NCI-H82 treated with DMSO at 0.1 percent for 48 hours (cell line): ENCODE results near the gene E2F7.
A peak's percentile ranks its signal among the peaks of the same experiment; 100 is the strongest.
"Not testable (repeated sequence)": the region's sequence is repeated elsewhere in the genome, so short reads cannot be mapped to it uniquely, and the experiment has no call there.

Source experiments
- DNase-seq: peaks from one replicate; lab custom pipeline; 2025; ENCODE audit not compliant: unreplicated experiment; lab: John Stamatoyannopoulos, UW

E2F7 gene, protein sequence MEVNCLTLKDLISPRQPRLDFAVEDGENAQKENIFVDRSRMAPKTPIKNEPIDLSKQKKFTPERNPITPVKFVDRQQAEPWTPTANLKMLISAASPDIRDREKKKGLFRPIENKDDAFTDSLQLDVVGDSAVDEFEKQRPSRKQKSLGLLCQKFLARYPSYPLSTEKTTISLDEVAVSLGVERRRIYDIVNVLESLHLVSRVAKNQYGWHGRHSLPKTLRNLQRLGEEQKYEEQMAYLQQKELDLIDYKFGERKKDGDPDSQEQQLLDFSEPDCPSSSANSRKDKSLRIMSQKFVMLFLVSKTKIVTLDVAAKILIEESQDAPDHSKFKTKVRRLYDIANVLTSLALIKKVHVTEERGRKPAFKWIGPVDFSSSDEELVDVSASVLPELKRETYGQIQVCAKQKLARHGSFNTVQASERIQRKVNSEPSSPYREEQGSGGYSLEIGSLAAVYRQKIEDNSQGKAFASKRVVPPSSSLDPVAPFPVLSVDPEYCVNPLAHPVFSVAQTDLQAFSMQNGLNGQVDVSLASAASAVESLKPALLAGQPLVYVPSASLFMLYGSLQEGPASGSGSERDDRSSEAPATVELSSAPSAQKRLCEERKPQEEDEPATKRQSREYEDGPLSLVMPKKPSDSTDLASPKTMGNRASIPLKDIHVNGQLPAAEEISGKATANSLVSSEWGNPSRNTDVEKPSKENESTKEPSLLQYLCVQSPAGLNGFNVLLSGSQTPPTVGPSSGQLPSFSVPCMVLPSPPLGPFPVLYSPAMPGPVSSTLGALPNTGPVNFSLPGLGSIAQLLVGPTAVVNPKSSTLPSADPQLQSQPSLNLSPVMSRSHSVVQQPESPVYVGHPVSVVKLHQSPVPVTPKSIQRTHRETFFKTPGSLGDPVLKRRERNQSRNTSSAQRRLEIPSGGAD

DNA sequence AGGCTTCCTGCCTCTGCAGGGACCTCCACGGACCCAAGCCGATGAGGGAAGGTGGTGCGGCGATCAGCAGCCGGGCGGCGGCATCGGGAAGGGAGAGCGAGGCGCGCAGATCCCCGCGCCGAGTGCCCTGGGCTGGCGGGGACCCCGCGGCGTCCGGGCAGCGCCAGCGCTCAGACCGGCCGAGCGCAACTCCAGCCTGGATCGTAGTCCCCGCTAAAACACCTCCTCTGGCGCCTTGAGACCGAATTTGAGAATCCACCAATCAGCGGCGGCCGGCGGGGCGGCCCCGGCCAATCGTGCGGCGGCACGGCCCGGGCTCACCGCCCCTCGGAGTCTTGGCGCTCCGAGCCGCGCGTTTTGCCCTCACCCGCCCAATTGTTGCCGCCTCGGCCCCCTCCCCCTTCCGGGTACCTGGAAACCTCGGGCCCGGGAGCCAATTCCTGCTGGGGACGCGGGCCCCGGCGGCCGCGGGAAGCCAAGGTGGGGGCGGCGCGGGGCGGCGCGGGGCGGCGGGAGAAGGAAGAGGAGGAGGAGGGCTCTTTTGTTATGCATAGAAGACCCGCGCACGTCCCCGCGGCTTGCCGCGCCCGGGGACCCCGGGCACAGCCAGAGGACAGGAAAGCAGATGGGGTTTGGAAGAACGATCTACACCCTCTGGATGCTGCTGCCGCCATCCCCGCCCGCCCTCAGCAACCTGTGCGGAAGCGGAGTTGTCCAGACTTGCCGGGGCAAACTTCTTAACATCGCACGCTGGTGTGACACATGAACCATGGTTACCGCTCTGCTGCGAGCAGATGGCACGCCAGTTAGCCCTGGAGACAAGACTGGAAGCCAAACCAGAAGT lies at the start of gene E2F7:
TSS of gene E2F7 (minus strand) at position 209 of the 844 bp plus-strand sequence. CDS start 934 bp downstream, outside the sequence.
- peak; percentile 80 for DNase-seq

DNA sequence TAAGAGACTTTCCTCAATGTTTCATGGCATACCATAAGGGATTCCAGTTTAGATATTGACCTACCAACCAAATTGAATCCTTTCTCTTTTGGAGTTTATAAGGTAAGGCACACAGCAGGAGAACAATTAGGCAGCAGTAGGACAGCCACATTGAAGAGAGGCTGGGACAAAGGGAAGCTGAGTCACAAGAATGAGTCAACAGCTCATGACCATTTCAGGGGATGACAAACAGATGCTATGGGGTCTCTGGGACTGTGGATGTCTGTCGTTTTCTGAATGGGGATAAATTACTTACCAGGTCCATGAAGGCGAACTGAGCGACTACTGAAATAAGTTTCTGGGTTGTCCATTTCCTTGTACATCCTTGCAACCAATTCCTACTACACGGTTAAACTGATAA lies 48.6 kb upstream of the E2F7 start:
- no peak for DNase-seq

DNA sequence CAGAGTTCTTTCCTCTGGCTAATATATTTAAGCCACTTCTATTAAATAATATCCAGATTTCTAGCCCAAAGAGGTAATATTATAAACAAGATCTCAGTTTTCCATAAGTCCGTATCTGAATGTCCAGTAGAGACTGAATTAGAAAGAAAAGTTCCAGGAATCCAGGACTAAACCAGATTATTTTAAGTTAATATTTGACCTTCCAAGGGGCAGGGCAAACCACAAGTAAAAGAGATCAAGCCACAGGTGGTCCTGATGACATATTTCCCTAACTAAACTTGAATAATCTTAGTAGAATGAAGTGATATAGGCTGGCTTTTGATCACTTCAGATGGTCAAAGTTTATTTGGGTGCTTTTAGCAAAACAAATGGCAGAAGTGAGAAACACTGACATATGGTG lies 43.3 kb upstream of the E2F7 start:
- no peak for DNase-seq

DNA sequence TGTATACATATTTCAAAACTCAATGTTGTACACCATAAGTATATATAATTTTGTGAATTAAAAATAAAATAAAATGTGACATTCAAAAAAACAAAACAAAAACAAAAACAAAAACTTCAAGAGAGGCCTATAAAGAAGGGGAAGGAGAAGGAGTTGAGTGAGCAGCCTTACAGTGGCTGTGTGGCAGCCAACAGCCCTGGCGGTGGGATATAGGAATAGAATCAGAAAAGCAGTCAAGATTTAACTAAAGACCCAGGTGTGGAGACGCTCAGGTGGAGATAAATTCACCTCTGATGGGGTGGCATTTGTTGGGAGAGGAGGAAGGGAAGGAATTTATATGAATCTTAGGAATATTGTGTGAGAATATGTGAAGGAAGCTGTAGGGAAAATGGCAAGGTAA lies 41.8 kb upstream of the E2F7 start:
- DNase-seq, result no peak

DNA sequence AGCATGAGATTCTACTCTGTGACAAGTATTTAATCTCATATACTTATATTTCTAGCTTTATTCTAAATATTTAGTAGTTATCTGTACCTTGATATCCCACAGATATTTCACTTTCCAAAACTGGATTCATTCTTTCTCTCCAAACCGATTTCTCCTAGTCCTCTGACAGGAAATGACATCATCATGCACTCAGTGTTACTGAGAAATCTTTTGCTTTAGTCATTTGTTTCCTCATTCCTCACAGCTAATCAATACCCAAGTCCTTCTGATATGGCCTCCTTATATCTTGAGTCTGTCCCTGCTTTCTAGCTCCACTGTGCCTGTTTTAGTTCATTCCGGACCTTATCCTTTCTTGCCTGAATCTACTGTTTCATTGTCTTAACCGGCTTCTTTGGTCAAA lies 39.4 kb upstream of the E2F7 start:
- DNase-seq, result no peak

DNA sequence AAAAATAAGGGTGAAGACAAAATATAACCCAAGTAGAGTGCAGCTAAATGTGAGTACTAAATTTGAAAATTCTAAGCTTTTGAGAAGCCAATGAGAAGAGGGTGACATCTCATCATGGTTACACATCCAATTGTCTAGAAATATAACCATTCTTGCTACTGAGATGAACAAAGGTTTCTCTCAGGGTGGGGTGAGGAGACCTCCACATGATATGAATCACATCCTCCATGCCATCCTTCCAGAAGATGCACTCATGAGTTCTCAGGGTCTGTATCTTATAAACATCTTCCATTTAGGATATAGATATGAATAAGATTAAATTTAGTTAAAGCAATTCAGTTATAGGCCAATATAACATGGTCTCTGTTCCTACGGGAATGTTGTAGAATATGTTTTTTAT lies 38.9 kb upstream of the E2F7 start:
- no peak for DNase-seq

DNA sequence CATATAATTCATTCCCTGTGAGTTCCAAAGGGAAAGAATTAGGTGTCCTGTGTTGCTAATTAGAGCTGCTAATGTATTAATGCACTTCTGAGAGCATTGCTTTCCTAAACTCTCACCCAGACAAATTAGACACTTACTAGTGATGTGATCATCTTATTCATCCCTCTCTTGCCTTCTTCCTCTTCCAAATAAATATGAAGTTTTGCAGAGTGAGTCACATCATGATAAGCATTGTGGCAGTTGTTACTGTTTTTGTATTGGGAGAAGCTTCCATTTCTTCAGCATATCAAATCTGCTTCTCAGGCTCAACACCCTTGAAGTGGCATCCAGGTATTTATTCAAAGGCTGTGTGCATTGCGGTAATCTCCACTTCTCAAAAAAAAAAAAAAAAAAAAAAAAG lies 37.3 kb upstream of the E2F7 start:
- no peak for DNase-seq

DNA sequence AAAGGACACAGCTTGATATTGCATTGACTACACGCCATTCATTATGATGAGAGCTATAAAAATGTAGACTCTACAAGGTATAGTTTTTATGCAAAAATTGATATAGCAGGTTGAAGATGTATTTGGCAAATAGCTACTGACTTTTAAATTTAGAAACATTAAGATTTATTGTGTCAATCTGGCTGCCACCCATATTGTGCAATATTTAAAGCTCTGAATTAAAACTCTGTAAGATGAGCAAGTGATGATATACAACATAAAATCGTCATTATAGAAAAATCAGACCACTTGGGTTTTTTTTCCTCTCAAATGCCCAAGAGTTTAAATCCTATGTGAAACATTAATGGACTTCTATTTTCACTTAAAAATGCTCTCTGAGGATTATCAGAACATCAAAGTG lies 36.8 kb upstream of the E2F7 start:
- no peak for DNase-seq

DNA sequence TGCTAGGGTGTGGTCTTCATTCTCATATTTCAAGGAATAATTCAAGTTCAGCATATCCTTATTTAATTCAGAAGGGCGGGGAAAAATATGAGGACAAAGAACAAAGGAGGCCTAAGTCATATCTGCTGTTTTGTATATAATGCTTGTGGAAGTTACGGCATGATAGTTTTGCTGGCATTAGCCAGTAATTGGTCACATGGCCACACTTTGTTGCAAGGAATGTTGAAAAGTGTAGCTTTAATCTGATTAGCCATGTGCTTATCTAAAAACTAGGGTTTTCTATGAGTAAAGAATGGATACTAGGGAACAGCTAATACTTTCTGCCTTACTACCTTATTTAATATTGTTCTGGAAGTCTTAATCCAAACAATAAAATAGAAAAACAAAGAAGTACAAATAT lies 34.4 kb upstream of the E2F7 start:
- DNase-seq, result no peak

DNA sequence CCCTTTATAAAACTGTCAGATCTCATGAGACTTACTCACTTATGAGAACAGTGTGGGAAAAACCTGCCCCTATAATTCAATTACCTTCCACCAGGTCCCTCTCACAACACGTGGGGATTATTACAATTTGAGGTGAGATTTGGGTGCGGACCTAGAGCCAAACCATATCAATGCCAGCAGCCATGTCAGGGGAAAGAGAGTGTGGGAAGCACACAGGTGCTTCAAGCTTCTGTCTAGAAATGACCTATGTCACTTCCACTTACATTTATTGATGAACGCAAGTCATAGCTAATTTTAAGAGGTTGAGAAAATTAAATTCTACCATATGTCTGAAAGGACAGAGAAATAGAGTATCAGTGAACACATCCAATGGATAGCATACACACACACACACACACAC lies 32.5 kb upstream of the E2F7 start:
- DNase-seq, result no peak

DNA sequence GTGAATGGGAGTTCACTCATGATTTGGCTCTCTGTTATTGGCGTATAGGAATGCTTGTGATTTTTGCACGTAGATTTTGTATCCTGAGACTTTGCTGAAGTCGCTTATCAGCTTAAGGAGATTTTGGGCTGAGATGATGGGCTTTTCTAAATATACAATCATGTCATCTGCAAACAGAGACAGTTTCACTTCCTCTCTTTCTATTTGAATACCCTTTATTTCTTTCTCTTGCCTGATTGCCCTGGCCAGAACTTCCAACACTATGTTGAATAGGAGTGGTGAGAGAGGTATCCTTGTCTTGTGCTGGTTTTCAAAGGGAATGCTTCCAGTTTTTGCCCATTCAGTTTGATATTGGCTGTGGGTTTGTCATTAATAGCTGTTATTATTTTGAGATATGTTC lies 26.9 kb upstream of the E2F7 start:
- DNase-seq, result not testable (repeated sequence)

DNA sequence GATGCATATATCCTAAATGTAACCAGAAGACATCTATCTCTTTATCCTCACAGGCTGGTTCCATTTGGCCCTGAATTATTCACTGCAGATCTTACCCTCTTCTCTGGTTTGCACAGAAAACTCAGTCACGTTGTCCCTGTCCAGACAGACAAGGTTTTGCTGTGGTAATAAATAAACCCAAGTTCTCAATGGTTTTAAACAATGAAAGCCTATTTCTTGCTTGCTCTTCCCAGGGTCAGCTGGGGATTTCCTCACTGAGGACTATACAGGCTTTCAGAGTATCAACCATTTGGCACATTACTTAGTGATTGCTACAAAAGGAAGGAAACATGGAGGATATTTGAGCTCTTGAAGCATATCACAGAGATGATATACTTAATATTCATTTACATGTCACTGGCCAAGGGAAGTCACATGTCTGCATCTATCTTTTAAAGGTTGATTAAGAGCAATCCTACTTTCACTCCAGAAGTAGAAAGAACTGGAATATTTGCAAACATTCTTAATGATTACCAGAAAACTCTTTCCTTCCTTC lies 24.4 kb upstream of the E2F7 start:
- DNase-seq, result no peak

DNA sequence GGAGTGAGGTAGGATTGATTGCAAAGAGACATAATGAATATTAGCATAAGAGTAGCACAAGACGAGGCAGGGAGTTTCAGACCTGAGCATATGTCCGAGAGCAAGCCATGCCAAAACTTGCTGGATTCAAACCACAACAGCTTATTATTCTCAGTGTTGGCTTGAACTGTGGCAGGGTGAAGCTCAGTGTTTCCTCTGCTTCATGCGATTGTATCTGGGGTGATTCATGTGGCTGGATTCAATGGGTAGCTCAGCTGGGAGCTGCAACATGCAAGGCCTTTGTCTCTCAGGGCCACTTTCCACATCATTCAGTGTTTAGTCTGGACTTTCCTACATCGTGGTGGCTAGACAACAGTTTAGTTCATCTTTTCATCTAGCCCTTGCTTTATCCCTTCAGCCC lies 22.1 kb upstream of the E2F7 start:
- no peak for DNase-seq

DNA sequence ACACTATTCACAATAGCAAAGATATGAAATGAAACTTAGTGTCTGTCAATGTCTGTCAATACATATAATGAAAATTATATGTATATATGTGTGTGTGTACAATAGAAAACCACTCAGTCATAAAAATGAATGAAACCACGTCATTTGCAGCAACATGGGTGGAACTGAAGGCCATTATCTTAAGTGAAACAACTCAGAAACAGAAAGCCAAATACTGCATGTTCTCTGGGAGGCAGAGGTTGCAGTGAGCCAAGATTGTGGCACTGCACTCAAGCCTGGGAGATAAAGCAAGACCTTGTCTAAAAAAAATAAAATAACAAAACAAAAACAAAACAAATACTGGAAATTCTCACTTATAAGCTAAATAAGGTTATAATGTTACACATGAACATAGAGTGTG lies 16.7 kb upstream of the E2F7 start:
- no peak for DNase-seq

DNA sequence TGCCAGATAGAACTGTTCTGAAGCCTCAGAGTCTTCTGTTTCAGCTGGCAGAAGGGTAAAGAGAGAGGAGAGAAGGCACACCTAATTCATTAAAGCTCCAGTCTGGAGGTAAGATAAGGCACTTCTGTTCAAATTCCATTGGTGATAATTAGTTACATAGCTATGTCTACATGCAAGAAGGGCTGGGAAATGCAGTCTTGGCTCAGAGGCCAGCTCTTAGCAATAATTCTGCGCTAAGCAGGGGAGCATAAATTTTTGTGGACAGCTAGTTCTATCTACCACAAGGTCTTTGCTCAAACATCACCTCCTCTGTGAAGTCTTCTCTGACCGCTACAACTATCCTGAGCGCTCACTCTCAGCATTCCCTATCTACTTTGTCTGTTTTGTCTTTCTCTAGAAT lies 14.3 kb upstream of the E2F7 start:
- DNase-seq, result no peak

DNA sequence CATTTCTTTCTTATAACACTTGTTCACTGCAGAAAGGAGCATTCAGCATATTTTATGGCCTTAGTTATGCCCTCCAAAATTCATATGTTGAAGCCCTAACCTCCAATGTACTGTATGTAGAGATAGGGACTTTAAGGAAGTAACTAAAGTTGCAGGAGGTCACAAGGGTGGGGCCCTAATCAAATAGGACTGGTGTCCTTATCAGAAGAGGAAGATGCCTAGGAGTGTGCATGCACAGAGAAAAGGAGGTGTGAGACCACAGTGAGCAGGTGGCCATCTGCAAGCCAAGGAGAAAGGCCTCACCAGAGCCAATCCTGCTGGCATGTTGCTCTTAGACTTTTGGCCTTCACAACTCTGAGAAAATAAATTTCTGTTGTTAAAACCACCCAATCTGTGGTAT lies 12.9 kb upstream of the E2F7 start:
- no peak for DNase-seq

DNA sequence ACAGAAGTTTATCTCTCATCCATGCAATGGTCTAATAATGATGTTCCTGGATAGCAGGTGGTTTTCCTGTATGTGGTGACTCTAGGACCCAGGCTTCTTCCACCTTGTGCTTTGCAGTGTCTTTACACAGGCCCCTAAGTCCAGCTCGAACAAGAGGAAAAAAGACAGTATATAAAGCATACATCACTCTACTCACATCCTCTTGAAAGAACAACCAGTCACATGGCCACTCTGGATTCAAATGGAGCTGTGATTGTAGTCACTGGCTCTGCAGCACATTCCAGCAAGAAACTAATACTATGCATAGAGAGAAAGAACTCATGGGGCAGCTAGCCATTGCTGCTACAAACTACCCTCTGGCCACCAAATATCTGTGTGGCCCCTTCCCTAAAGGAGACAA lies 11.5 kb upstream of the E2F7 start:
- DNase-seq, result no peak

DNA sequence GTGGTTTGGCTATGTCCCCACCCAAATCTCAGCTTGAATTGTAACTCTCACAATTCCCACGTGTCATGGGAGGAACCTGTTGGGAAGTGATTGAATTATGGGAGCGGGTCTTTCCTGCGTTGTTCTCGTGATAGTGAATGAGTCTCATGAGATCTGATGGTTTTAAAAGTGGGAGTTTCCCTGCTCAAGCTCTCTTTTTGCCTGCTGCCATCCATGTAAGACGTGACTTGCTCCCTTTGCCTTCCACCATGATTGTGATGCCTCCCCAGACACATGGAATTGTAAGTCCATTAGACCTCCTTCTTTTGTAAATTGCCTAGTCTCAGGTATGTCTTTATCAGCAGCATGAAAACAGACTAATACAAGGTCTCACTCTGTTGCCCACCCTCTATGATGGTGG lies 8.5 kb upstream of the E2F7 start:
- not testable (repeated sequence) for DNase-seq

DNA sequence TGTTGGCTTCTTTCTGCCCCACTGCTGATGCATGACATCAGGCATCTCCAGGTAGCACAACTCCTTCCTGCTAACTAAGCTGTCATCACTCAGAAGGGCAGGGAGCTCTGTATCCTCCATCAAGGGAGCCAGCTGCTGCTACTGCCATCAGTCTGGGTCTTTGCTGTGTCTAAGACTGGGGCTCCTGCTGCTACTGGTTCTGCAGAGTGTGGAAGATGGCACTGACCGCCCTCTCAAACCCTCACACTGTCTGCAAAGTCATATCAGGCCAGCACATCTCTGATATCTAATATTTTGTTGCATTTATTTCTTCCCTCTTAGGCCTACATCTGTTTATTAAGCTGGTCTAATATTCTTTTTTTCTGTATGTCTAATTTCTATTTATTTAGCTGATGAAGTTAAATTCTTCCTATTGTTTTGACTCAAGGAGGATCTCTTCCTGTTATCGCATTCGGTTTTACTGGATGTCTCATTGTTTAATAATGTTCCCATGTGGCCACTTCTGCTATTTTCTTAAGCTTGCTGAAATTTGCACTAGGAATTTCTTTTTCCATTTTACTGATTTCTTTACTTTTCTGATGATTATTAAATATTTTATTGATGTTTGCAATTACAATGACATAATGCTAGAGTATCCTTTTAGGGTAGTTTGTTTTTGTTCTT lies 7.6 kb upstream of the E2F7 start:
- no peak for DNase-seq

DNA sequence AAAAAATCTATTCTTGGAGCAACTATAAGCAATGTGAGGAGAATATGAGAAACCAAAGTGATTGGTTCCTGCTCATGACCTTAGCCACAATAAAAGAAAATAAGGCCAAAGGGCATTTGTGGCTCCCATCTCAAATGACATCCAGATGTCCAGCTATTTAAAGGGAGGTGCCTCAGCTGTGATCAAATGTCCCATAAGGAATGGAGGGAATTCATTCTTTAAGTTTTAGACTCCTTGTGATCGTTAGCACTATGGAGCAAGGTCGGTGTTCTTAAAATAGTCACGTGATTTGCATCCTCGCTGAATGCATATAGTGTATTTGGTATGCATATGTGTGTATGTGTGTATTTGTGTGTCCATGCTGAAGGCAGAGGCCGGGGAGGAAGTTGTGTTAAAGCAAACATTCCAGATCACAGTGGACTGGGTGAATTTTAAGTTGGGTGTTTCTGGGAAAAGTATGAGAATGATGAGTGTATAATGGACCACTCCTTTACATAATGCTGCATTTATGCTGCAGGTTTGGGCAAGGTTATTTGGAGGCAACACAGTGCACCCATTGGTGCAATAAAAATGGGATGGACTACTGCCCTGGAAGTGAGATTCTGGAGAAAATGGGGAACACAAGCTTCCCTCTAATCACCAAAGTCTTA lies 5.6 kb upstream of the E2F7 start:
- no peak for DNase-seq
